ENCODE results near the gene RNF14.

- TF ChIP-seq CTCF (IDR thresholded peaks at IDR 0.05) (no peak), POLR2AphosphoS5 (IDR thresholded peaks at IDR 0.05) (no peak), POLR2A (IDR thresholded peaks at IDR 0.05) (no peak), EP300 (IDR thresholded peaks at IDR 0.05) (no peak)
Measured at GRCh38 chr5:141969783-141970771, 1.2 kb downstream of the RNF14 start.
